ENCODE results near the gene FUNDC2. TPM values are rescaled to one million over a fixed set of nuclear protein-coding genes. Genes with fewer than 3 reads are reported as not detected.
"Not testable (repeated sequence)": the region's sequence is repeated elsewhere in the genome, so short reads cannot be mapped to it uniquely, and the experiment has no call there.

The FUNDC2 gene
- total and polyA plus RNA-seq, 10 donors, result 29.3 to 113 (median 54.3) TPM

DNA sequence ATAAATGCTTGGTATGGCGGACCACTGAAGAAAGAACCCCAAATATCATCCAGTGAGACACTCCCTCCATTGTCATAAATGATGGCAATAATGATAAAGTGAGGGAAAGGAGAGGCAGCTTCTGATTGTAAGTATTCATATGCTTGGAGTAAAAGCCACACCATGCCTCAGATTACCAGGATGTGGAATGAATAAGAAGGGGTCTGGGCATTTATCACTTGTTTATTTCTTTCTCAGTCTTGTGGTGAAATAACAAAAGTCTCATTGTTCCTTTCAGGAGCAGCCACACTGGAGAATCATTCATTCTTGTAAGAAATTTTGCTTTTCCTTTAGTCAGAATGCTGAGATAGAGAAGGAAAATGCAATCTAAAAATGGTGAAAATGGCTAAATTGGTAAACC lies 25.8 kb upstream of the FUNDC2 start:
- H3K4me3 ChIP-seq, result no peak overlapping the region
- intact Hi-C loops (cut with DNase I; ENCODE audit: low total_unique reads), result no loop called here
- TF ChIP-seq, protein P1, sequence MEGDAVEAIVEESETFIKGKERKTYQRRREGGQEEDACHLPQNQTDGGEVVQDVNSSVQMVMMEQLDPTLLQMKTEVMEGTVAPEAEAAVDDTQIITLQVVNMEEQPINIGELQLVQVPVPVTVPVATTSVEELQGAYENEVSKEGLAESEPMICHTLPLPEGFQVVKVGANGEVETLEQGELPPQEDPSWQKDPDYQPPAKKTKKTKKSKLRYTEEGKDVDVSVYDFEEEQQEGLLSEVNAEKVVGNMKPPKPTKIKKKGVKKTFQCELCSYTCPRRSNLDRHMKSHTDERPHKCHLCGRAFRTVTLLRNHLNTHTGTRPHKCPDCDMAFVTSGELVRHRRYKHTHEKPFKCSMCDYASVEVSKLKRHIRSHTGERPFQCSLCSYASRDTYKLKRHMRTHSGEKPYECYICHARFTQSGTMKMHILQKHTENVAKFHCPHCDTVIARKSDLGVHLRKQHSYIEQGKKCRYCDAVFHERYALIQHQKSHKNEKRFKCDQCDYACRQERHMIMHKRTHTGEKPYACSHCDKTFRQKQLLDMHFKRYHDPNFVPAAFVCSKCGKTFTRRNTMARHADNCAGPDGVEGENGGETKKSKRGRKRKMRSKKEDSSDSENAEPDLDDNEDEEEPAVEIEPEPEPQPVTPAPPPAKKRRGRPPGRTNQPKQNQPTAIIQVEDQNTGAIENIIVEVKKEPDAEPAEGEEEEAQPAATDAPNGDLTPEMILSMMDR (IDR thresholded peaks at IDR 0.05 in 8 of 11, conservative IDR thresholded peaks at IDR 0.05 in 3 of 11), result no peak
- TF ChIP-seq POLR2AphosphoS5 (IDR thresholded peaks at IDR 0.05) (no peak), POLR2A (IDR thresholded peaks at IDR 0.05) (no peak)
- H3K9me3 ChIP-seq, result no peaks in the 10 kb centered on the region
- no peak overlapping the region for H3K27ac ChIP-seq
- no peaks in the 10 kb centered on the region for H3K4me1 ChIP-seq
- no peak for DNase-seq
- WGBS, 5 donors, result 65 to 100% (median 100%) methylated on average over 1 of the region's 1 CpG
- no peaks in the 10 kb centered on the region for H3K27me3 ChIP-seq (replicated peaks in 1 of 7)
- no peaks in the 10 kb centered on the region for H3K36me3 ChIP-seq

GRCh38 chrX:155001873-155002272 lies 24.8 kb upstream of the FUNDC2 start:
- no peak for TF ChIP-seq POLR2AphosphoS5 (IDR thresholded peaks at IDR 0.05)
- no peak for TF ChIP-seq POLR2A (IDR thresholded peaks at IDR 0.05)
- TF ChIP-seq, protein P1 (IDR thresholded peaks at IDR 0.05 in 8 of 11, conservative IDR thresholded peaks at IDR 0.05 in 3 of 11), result no peak
- Histone ChIP-seq H3K4me1 (no peaks in the 10 kb centered on the region), H3K27ac (no peak overlapping the region), H3K9me3 (no peaks in the 10 kb centered on the region), H3K36me3 (no peaks in the 10 kb centered on the region), H3K27me3 (replicated peaks in 1 of 7) (no peaks in the 10 kb centered on the region), H3K4me3 (no peak overlapping the region)
- WGBS, 5 donors, result 71 to 89% (median 73%) methylated on average over 4 of the region's 4 CpGs
- no peak for DNase-seq
- intact Hi-C loops (cut with DNase I; ENCODE audit: low total_unique reads), result no loop called here

GRCh38 chrX:155005190-155005589 lies 21.5 kb upstream of the FUNDC2 start:
- 88 to 96% (median 95%) methylated on average over 2 of the region's 2 CpGs for WGBS, 5 donors
- no peak overlapping the region for H3K4me3 ChIP-seq

DNA sequence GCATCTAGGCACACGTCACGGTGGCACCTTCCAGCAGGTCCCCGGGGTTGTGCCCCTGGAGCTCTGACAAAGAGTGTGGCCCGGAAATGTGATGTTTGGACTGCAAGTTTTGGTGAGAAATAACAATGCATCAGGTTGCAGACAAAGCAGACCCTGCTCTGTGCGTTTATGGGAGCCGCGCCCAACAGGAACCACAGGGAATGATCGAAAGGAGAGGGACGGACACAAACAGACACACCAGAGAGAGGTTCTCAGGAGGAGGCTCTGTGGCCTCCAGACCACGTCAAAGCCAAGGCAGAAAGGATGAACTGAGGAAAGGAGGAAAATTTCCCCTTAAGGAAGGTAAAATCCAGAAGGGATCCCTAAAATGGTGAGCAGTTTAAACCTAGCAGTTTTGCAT lies 20.3 kb upstream of the FUNDC2 start:
- WGBS, 5 donors, result no CpG with 5 or more reads among the region's 10 CpGs
- H3K9me3 ChIP-seq; H3K27ac ChIP-seq; H3K27me3 ChIP-seq (replicated peaks in 1 of 7); H3K36me3 ChIP-seq; intact Hi-C loops (cut with DNase I; ENCODE audit: low total_unique reads); DNase-seq; H3K4me3 ChIP-seq; H3K4me1 ChIP-seq: not testable (repeated sequence)

More at GRCh38 chrX:155005190-155005589, 21.5 kb upstream of the FUNDC2 start:
- Histone ChIP-seq H3K4me1 (peaks cover 0 to 7% (median 2%) of the 10 kb centered on the region in 6 donors), H3K27me3 (replicated peaks in 1 of 7) (no peaks in the 10 kb centered on the region), H3K27ac (peak overlapping the region in 3 of 8 donors; percentile 15 to 48 (median 37)), H3K9me3 (no peaks in the 10 kb centered on the region), H3K36me3 (no peaks in the 10 kb centered on the region)
- DNase-seq, result no peak
- TF ChIP-seq, protein P1 (IDR thresholded peaks at IDR 0.05 in 8 of 11, conservative IDR thresholded peaks at IDR 0.05 in 3 of 11), result no peak
- no peak for TF ChIP-seq POLR2AphosphoS5 (IDR thresholded peaks at IDR 0.05)
- TF ChIP-seq POLR2A (IDR thresholded peaks at IDR 0.05), result no peak
- intact Hi-C loops (cut with DNase I; ENCODE audit: low total_unique reads), result no loop called here

Measured in spleen (tissue), 11 donors.